ENCODE measurements around the gene GNA12.

DNA sequence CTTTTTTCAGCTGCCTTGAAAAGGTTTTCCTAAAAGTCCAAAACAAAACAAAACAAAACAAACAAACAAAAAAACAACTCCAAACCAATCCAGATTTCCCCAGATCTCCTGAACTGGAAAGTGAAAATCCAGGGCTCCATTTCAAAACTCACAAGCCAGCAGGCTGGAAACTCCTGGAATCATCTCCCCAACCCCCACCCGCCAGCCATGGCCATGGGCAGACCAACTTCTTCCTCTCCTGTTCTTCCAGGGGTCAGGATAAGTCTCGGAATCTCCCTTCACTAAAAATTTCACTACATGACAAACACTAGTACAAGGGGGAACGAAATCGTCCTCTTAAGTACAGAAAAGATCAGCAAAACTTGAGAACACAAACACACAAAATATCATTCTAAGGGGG lies 40.4 kb downstream of the GNA12 start:
- TF ChIP-seq, protein P1, sequence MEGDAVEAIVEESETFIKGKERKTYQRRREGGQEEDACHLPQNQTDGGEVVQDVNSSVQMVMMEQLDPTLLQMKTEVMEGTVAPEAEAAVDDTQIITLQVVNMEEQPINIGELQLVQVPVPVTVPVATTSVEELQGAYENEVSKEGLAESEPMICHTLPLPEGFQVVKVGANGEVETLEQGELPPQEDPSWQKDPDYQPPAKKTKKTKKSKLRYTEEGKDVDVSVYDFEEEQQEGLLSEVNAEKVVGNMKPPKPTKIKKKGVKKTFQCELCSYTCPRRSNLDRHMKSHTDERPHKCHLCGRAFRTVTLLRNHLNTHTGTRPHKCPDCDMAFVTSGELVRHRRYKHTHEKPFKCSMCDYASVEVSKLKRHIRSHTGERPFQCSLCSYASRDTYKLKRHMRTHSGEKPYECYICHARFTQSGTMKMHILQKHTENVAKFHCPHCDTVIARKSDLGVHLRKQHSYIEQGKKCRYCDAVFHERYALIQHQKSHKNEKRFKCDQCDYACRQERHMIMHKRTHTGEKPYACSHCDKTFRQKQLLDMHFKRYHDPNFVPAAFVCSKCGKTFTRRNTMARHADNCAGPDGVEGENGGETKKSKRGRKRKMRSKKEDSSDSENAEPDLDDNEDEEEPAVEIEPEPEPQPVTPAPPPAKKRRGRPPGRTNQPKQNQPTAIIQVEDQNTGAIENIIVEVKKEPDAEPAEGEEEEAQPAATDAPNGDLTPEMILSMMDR (IDR thresholded peaks at IDR 0.05), result no peak
- TF ChIP-seq POLR2A (IDR thresholded peaks at IDR 0.05), result no peak

Data from adrenal gland (tissue), 5 donors.